ENCODE results near the gene DNPH1. TPM values are rescaled to one million over a fixed set of nuclear protein-coding genes. Genes with fewer than 3 reads are reported as not detected.

The DNPH1 gene
- total RNA-seq, 1 donor from 2014 or later, result 87.5 TPM

- no peak for DNase-seq (ENCODE audit: extremely low read depth, low read depth, low spot score)
Measured at GRCh38 chr6:43264599-43265145, 35.4 kb upstream of the DNPH1 start.

- no peak for DNase-seq (ENCODE audit: extremely low read depth, low read depth, low spot score)
Measured at GRCh38 chr6:43263314-43264178, 34.3 kb upstream of the DNPH1 start.

GRCh38 chr6:43262780-43263313, 33.6 kb upstream of the DNPH1 start:
- DNase-seq (ENCODE audit: extremely low read depth, low read depth, low spot score), result no peak

- no peak for DNase-seq (ENCODE audit: extremely low read depth, low read depth, low spot score)
Measured at GRCh38 chr6:43262000-43262779, 32.9 kb upstream of the DNPH1 start.

GRCh38 chr6:43261198-43261597, 31.9 kb upstream of the DNPH1 start:
- DNase-seq (ENCODE audit: extremely low read depth, low read depth, low spot score), result no peak

GRCh38 chr6:43260791-43261190, 31.5 kb upstream of the DNPH1 start:
- no peak for DNase-seq (ENCODE audit: extremely low read depth, low read depth, low spot score)

GRCh38 chr6:43258807-43259686, 29.8 kb upstream of the DNPH1 start:
- DNase-seq (ENCODE audit: extremely low read depth, low read depth, low spot score), result no peak

GRCh38 chr6:43258180-43258579, 28.9 kb upstream of the DNPH1 start:
- DNase-seq (ENCODE audit: extremely low read depth, low read depth, low spot score), result no peak

- DNase-seq (ENCODE audit: extremely low read depth, low read depth, low spot score), result no peak
Measured at GRCh38 chr6:43257367-43258145, 28.3 kb upstream of the DNPH1 start.

- no peak for DNase-seq (ENCODE audit: extremely low read depth, low read depth, low spot score)
Measured at GRCh38 chr6:43256670-43257366, 27.5 kb upstream of the DNPH1 start.

GRCh38 chr6:43255408-43256054, 26.2 kb upstream of the DNPH1 start:
- no peak for DNase-seq (ENCODE audit: extremely low read depth, low read depth, low spot score)

GRCh38 chr6:43254846-43255245, 25.6 kb upstream of the DNPH1 start:
- no peak for DNase-seq (ENCODE audit: extremely low read depth, low read depth, low spot score)

- no peak for DNase-seq (ENCODE audit: extremely low read depth, low read depth, low spot score)
Measured at GRCh38 chr6:43254138-43254817, 25.0 kb upstream of the DNPH1 start.

GRCh38 chr6:43253401-43253800, 24.1 kb upstream of the DNPH1 start:
- DNase-seq (ENCODE audit: extremely low read depth, low read depth, low spot score), result no peak

GRCh38 chr6:43250992-43251373, 21.7 kb upstream of the DNPH1 start:
- no peak for DNase-seq (ENCODE audit: extremely low read depth, low read depth, low spot score)

GRCh38 chr6:43248791-43249190, 19.5 kb upstream of the DNPH1 start:
- no peak for DNase-seq (ENCODE audit: extremely low read depth, low read depth, low spot score)

GRCh38 chr6:43248101-43248500, 18.8 kb upstream of the DNPH1 start:
- DNase-seq (ENCODE audit: extremely low read depth, low read depth, low spot score), result no peak
